ENCODE results near the gene NFX1.

The NFX1 gene

GRCh38 chr9:33265211-33265865 is 25.0 kb upstream of the NFX1 start:
- DNase-seq (ENCODE audit: low read depth, low spot score), result no peak
- H3K27ac ChIP-seq, result peak overlapping the region; percentile 75

- no peak overlapping the region for H3K27ac ChIP-seq
- DNase-seq (ENCODE audit: low read depth, low spot score), result no peak
Observed at GRCh38 chr9:33267151-33267767, 23.1 kb upstream of the NFX1 start.

GRCh38 chr9:33270146-33270545 is 20.2 kb upstream of the NFX1 start:
- no peak for DNase-seq (ENCODE audit: low read depth, low spot score)
- no peak overlapping the region for H3K27ac ChIP-seq

- no peak for DNase-seq (ENCODE audit: low read depth, low spot score)
- H3K27ac ChIP-seq, result no peak overlapping the region
Observed at GRCh38 chr9:33272061-33272460, 18.3 kb upstream of the NFX1 start.

- no peak for DNase-seq (ENCODE audit: low read depth, low spot score)
- no peak overlapping the region for H3K27ac ChIP-seq
Observed at GRCh38 chr9:33273266-33273971, 16.9 kb upstream of the NFX1 start.

DNA sequence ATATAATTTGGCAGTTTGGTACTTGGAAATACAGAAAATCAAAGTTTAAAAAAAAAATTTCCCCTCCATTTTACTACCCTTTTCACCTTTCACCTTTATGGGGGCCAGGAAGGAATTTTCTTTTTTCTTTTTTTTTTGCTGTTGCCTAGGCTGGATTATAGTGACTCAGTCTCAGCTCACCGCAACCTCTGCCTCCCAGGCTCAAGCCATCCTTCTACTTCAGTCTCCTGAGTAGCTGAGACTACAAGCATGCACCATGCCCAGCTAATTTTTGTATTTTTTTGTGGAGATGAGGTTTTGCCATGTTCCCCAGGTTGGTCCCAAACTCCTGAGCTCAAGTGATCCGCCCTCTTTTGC is 16.4 kb upstream of the NFX1 start:
- H3K27ac ChIP-seq, result no peak overlapping the region
- no peak for DNase-seq (ENCODE audit: low read depth, low spot score)

DNA sequence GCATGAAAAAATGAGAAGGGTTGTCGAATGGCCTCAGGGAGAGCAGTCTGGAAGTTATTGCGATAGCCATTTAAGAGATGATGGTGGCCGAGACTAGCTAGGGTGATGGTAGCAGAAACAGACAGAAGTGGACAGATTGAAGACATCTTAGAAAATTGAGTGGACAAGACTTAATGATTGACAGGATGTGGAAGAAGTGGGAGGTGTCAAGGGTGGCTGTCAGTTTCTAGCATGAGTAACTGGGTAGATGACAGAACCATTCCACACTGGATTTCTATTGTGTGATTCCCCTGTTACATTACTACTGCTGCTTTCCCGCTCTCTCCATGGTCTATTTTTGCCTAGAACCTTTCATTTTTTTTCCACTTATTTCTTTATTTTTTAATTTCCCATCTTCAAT is 12.8 kb upstream of the NFX1 start:
- no peak for DNase-seq (ENCODE audit: low read depth, low spot score)
- H3K27ac ChIP-seq, result no peak overlapping the region

- H3K27ac ChIP-seq, result no peak overlapping the region
- DNase-seq (ENCODE audit: low read depth, low spot score), result no peak
Observed at GRCh38 chr9:33285502-33285901, 4.8 kb upstream of the NFX1 start.

GRCh38 chr9:33287087-33287490 is 3.2 kb upstream of the NFX1 start:
- no peak overlapping the region for H3K27ac ChIP-seq
- DNase-seq (ENCODE audit: low read depth, low spot score), result no peak

GRCh38 chr9:33288235-33288634 is 2.1 kb upstream of the NFX1 start:
- DNase-seq (ENCODE audit: low read depth, low spot score), result no peak
- H3K27ac ChIP-seq, result peak overlapping the region; percentile 100

- DNase-seq (ENCODE audit: low read depth, low spot score), result no peak
- H3K27ac ChIP-seq, result peak overlapping the region; percentile 100
Observed at GRCh38 chr9:33288828-33289483, 1.4 kb upstream of the NFX1 start.

- H3K27ac ChIP-seq, result peak overlapping the region; percentile 100
- DNase-seq (ENCODE audit: low read depth, low spot score), result no peak
Observed at GRCh38 chr9:33289496-33289895, 820 bp upstream of the NFX1 start.

- peak overlapping the region; percentile 100 for H3K27ac ChIP-seq
- DNase-seq (ENCODE audit: low read depth, low spot score), result no peak
Observed at GRCh38 chr9:33289936-33290246, 425 bp upstream of the NFX1 start.

DNA sequence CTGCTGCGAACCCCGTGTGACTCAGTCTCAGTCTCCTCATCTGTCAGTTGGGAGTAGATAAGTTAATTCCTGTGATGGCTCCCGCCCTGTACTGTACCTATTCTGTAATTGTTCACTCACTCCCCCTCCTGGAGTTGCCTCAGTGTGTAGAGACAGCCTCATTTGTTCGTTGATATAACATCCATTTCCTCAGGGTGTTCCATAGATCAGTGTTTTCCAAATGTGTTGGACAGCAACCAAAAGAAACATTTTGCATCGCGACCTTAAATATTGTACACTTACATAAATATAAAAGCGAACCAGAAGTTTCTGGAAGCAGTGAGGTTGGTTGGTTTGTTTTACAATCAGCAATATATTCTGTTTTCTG is 698 bp downstream of the NFX1 start:
- H3K27ac ChIP-seq, result peak overlapping the region; percentile 100
- DNase-seq (ENCODE audit: low read depth, low spot score), result no peak

DNA sequence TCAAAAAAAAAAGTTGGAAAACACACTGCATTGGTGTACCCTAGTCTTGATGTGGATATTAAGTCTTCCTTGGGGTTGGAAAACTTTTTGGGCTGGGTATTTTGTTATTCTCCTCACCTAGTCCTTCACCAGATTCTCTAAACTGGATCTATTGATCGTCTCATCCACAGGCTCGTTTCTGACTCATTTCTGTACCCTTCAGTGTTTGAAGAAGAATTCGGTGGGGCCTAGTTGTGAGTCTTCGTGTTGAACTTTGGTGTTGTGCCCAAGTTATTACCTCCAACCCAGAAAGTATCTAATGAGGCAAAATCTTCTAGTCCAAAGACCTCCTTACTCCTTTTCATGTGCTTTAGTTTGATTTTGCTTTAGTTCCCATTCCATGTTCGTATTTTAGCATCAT is 1.6 kb downstream of the NFX1 start:
- H3K27ac ChIP-seq, result peak overlapping the region; percentile 100
- no peak for DNase-seq (ENCODE audit: low read depth, low spot score)

DNA sequence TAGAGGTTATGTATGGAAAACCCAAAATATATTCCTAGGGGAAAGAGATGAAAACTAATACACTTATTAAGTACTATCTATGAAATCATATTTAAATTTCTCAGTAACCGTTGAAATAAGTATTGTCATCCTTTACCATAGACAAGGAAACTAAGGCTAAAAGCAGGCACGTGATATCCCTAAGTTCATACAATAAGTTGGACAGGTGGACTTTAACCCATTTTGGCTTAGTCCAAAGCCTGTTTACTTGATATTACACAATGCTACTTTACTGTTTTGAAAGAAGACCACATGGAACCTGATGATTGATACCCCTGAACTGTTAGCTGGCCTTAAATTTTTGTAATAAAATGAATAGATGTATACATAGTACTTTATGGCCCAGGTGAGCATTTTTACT is 3.5 kb downstream of the NFX1 start:
- DNase-seq (ENCODE audit: low read depth, low spot score), result no peak
- no peak overlapping the region for H3K27ac ChIP-seq

DNA sequence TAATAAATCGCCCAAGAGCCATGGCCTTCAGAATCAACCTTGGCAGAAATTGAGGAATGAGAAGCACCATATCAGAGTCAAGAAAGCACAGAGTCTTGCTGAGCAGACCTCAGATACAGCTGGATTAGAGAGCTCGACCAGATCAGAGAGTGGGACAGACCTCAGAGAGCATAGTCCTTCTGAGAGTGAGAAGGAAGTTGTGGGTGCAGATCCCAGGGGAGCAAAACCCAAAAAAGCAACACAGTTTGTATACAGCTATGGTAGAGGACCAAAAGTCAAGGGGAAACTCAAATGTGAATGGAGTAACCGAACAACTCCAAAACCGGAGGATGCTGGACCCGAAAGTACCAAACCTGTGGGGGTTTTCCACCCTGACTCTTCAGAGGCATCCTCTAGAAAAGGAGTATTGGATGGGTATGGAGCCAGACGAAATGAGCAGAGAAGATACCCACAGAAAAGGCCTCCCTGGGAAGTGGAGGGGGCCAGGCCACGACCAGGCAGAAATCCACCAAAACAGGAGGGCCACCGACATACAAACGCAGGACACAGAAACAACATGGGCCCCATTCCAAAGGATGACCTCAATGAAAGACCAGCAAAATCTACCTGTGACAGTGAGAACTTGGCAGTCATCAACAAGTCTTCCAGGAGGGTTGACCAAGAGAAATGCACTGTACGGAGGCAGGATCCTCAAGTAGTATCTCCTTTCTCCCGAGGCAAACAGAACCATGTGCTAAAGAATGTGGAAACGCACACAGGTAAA is 4.5 kb downstream of the NFX1 start:
- DNase-seq (ENCODE audit: low read depth, low spot score), result no peak
- H3K27ac ChIP-seq, result no peak overlapping the region

DNA sequence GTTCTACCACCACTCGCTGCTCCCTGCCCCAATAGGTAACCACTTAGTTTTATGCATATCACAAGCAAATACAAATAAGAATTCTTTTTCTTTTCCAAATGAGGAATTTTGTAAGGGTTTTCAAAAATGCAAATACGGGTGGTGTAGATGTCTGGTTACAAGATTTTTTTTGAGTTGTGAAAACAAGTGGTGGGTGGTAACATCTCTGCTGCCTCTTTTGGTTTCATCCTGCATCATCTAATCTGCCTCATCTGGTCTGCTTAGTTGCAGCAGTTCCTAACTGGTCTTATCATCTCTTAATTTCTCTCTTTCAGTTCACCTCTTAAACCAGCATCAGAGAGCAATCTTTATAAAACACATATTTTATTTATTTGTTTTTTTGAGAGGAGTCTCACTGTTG is 5.3 kb downstream of the NFX1 start:
- no peak overlapping the region for H3K27ac ChIP-seq

GRCh38 chr9:33297432-33297831 is 7.1 kb downstream of the NFX1 start:
- no peak overlapping the region for H3K27ac ChIP-seq
- DNase-seq (ENCODE audit: low read depth, low spot score), result no peak

More for the DNA sequence above, 5.3 kb downstream of the NFX1 start:
- DNase-seq (ENCODE audit: low read depth, low spot score), result no peak

GRCh38 chr9:33300546-33300945 is 10.2 kb downstream of the NFX1 start:
- no peak for DNase-seq (ENCODE audit: low read depth, low spot score)
- no peak overlapping the region for H3K27ac ChIP-seq

- no peak overlapping the region for H3K27ac ChIP-seq
- no peak for DNase-seq (ENCODE audit: low read depth, low spot score)
Observed at GRCh38 chr9:33304362-33304761, 14.0 kb downstream of the NFX1 start.

Data from epithelial cell of prostate (primary cell).